CD14-positive monocyte (primary cell): ENCODE results near the gene ITPR3. TPM values are rescaled to one million over a fixed set of nuclear protein-coding genes. Genes with fewer than 3 reads are reported as not detected.
A peak's percentile ranks its signal among the peaks of the same experiment; 100 is the strongest.

Experiments used
- DNase-seq, 3 donors: peaks; one replicate each; pipeline ENCODE4 v3.0.0-alpha.2; 2011 to 2022
- H2AFZ ChIP-seq: 2 replicates; pipeline ENCODE4 v1.6.0; 2012; ENCODE audit warnings: mild to moderate bottlenecking, low read depth, low read length, inconsistent platforms; ENCODE audit not compliant: insufficient read depth, poor library complexity, severe bottlenecking
- H3K27ac ChIP-seq, 2 donors: 1 replicate in 1 of 2; 2 replicates in 1 of 2; pipeline ENCODE4 v1.5.1; 2012 to 2013; ENCODE audit warnings: low read length in 2 of 2, control low read depth in 1 of 2, inconsistent platforms in 1 of 2, low read depth in 1 of 2, mild to moderate bottlenecking in 1 of 2
- H3K27me3 ChIP-seq, 2 donors: one replicate each; pipeline versions ENCODE4 v1.6.0 to v1.6.1; 2011 to 2013; ENCODE audit warnings: low read length in 2 of 2; ENCODE audit not compliant: control insufficient read depth in 2 of 2, insufficient read depth in 2 of 2
- H3K36me3 ChIP-seq, 2 donors: replicated peaks in 1 of 2; 1 replicate in 1 of 2; 2 replicates in 1 of 2; pipeline versions ENCODE4 v1.5.1 to v1.6.1; 2012 to 2013; ENCODE audit warnings: low read length in 2 of 2, control low read depth in 1 of 2, inconsistent platforms in 1 of 2, mild to moderate bottlenecking in 1 of 2; ENCODE audit not compliant: insufficient read depth in 2 of 2, control insufficient read depth in 1 of 2
- H3K4me1 ChIP-seq, 2 donors: 1 replicate in 1 of 2; 2 replicates in 1 of 2; pipeline versions ENCODE4 v1.5.1 to v1.6.1; 2012 to 2013; ENCODE audit warnings: low read length in 2 of 2, control low read depth in 1 of 2, inconsistent platforms in 1 of 2, mild to moderate bottlenecking in 1 of 2, moderate library complexity in 1 of 2; ENCODE audit not compliant: insufficient read depth in 2 of 2, control insufficient read depth in 1 of 2
- H3K4me2 ChIP-seq: replicated peaks from 2 replicates; pipeline ENCODE3; 2012; ENCODE audit warnings: low read length, moderate library complexity, mild to moderate bottlenecking; ENCODE audit not compliant: poor library complexity, severe bottlenecking; ENCODE audit errors: extremely low read depth
- H3K4me3 ChIP-seq, 3 experiments: fragments of 200-600 bp in 1 of 3; sonication (generic) in 1 of 3; replicated peaks in 1 of 3; 1 replicate in 2 of 3; 2 replicates in 1 of 3; pipeline ENCODE4 v1.5.1; 2011 to 2013; ENCODE audit warnings: low read length in 3 of 3, mild to moderate bottlenecking in 3 of 3, control low read depth in 2 of 3, low read depth in 2 of 3, inconsistent platforms in 1 of 3, moderate library complexity in 1 of 3
- H3K79me2 ChIP-seq: 2 replicates; pipeline ENCODE4 v1.6.0; 2012; ENCODE audit warnings: mild to moderate bottlenecking, control low read depth, inconsistent platforms, low read length, moderate library complexity; ENCODE audit not compliant: insufficient read depth
- H3K9ac ChIP-seq: 2 replicates; pipeline ENCODE4 v1.6.0; 2017; ENCODE audit warnings: low read length, mild to moderate bottlenecking; ENCODE audit not compliant: insufficient read depth, poor library complexity, severe bottlenecking
- H3K9me3 ChIP-seq, 2 donors: replicated peaks in 1 of 2; 1 replicate in 1 of 2; 2 replicates in 1 of 2; pipeline versions ENCODE4 v1.5.1 to v1.6.1; 2012 to 2013; ENCODE audit warnings: low read length in 2 of 2, control low read depth in 1 of 2; ENCODE audit not compliant: control insufficient read depth in 1 of 2, insufficient read depth in 1 of 2
- H4K20me1 ChIP-seq: 2 replicates; pipeline ENCODE4 v1.6.0; 2012; ENCODE audit warnings: mild to moderate bottlenecking, low read length, control low read depth, moderate library complexity; ENCODE audit not compliant: insufficient read depth
- H3K27ac Mint-ChIP-seq, 7 donors: one replicate each; pipeline ENCODE4 v1.8.0; 2020; ENCODE audit warnings: mild to moderate bottlenecking in 7 of 7, mixed read lengths in 7 of 7, moderate library complexity in 6 of 7, inconsistent platforms in 2 of 7
- H3K27me3 Mint-ChIP-seq, 3 donors: one replicate each; pipeline ENCODE4 v1.8.0; 2021 to 2022; ENCODE audit warnings: low read depth in 3 of 3, mild to moderate bottlenecking in 3 of 3, mixed read lengths in 3 of 3, moderate library complexity in 3 of 3, inconsistent platforms in 1 of 3
- H3K36me3 Mint-ChIP-seq, 2 donors: one replicate each; pipeline ENCODE4 v1.8.0; 2020; ENCODE audit warnings: mixed read lengths in 2 of 2, inconsistent platforms in 1 of 2, mild to moderate bottlenecking in 1 of 2
- H3K4me1 Mint-ChIP-seq: one replicate; pipeline ENCODE4 v1.8.0; 2020; ENCODE audit warnings: mild to moderate bottlenecking, mixed read lengths
- H3K4me3 Mint-ChIP-seq, 2 donors: one replicate each; pipeline ENCODE4 v1.8.0; 2020; ENCODE audit warnings: mild to moderate bottlenecking in 2 of 2, mixed read lengths in 2 of 2, moderate library complexity in 1 of 2
- H3K9me3 Mint-ChIP-seq, 7 donors: one replicate each; pipeline ENCODE4 v1.8.0; 2020 to 2022; ENCODE audit warnings: mixed read lengths in 7 of 7, mild to moderate bottlenecking in 6 of 7, moderate library complexity in 6 of 7, inconsistent platforms in 2 of 7
- WGBS: methylation state at CpG from one replicate; pipeline ENCODE4 v1.1.5; 2013; ENCODE audit warnings: missing lambda C conversion rate; ENCODE audit not compliant: insufficient coverage; 5-methylcytosine and 5-hydroxymethylcytosine counted together
- intact Hi-C, 2 donors: fragments of 100-400 bp; cut with micrococcal nuclease; formaldehyde crosslinking; loops; one replicate each; pipeline versions ENCODE4 v1.15.0 to v1.15.1; 2023
- polyA minus RNA-seq: library from RNA; depleted of rRNA, polyadenylated mRNA; stranded (reverse); fragments of >200 nt; gene quantifications from 2 replicates; pipeline ENCODE4 v1.2.3, GENCODE V29; 2012
- polyA plus RNA-seq, 3 donors: library from polyadenylated mRNA; depleted of rRNA in 1 of 3; unstranded in 2 of 3; stranded (reverse) in 1 of 3; fragments of 300-500 nt in 2 of 3; fragments of >200 nt in 1 of 3; fragmentation: Illumina TruSeq in 2 of 3; gene quantifications; 1 replicate in 2 of 3; 2 replicates in 1 of 3; pipeline ENCODE4 v1.2.3, GENCODE V29; 2012 to 2021
- total RNA-seq, 12 experiments: library from RNA in 1 of 12; stranded (reverse) in 1 of 12; fragments of 120-200 nt in 1 of 12; gene quantifications; one replicate each; pipeline ENCODE4 v1.2.4 and lab custom pipeline; 2013 to 2026; ENCODE audit warnings: mixed read lengths in 6 of 12, inconsistent platforms in 1 of 12
- TF ChIP-seq, protein P1 (sequence below): fragments of 200-600 bp; IDR thresholded peaks from one replicate; pipeline ENCODE4 v1.8.0; 2022; ENCODE audit warnings: antibody characterized with exemption, mild to moderate bottlenecking

The ITPR3 gene
- 0.62 TPM for total RNA-seq (2013)
- 1 to 10 TPM in 1 of 3 donors, not detected in 2; 1.8 TPM for polyA plus RNA-seq
- 0.80 and 0.97 TPM in 2 replicates for polyA minus RNA-seq
- total RNA-seq (lab: John Stamatoyannopoulos, UW): 3.1 to 35.9 (median 3.6) reads per million in 11 experiments

DNA sequence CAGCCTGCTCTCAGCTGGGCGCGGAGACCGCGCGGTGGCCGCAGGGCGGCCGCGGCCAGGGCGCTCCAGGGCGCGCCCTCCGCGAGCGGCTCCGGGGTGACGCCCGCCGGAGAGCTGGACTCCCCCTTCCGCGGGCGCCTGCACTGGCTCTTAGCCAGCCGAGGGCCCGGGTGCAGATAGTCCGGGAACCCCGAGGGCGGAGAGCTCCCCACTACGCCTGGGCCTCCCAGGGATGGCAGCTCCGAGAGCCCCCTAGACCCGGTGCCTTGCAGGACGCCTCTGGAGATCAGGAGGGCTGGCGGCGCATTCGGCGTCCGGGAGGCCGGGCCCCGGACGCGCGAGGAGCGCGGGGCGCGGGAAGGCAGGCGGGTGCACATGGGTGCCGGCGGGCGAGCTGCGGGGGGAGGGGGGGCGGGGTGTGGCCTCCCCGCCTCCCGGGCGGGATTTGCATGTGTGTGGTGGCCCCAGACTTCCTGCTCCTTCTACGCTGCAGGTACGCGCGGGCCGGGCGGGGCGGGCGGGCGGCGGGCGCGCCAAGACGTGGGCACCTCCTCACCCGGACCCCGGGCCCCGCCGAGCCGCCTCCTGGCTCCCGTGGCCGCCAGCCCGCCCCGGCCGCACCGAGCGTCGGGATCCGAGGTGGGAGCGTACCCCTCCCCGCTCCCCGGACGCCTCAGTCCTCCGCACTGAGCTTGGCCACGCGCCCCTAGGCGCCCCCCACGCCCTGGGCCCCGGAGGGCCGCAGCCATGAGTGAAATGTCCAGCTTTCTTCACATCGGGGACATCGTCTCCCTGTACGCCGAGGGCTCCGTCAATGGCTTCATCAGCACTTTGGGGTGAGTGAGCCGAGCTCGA is at the start of gene ITPR3:
ITPR3 (plus strand) TSS at position 467 of the 855 bp plus-strand sequence; CDS start at position 748, 281 bp downstream.
- H3K9me3 Mint-ChIP-seq: peaks cover 0 to 4% (median 2%) of the 10 kb centered on the region in 7 donors
- peaks cover 19 to 47% (median 19%) of the 10 kb centered on the region in 3 donors for H3K27me3 Mint-ChIP-seq
- peak within 1 kb of the TSS; percentile 99 for H3K4me3 Mint-ChIP-seq
- peak within 1 kb of the TSS in 6 of 7 donors; percentile 59 to 88 (median 80) for H3K27ac Mint-ChIP-seq
- H3K4me1 Mint-ChIP-seq: peaks cover 41% of the 10 kb centered on the region
- H3K27ac ChIP-seq: peak within 1 kb of the TSS in 1 of 2 donors; percentile 55
- no peaks in the 10 kb centered on the region for H4K20me1 ChIP-seq
- H3K9me3 ChIP-seq: no peaks in the 10 kb centered on the region
- peak in 2 of 3 donors; percentile 17 to 24 for DNase-seq
- H3K79me2 ChIP-seq: no peaks in the 10 kb centered on the region
- peak within 1 kb of the TSS; percentile 93 for H2AFZ ChIP-seq
- H3K9ac ChIP-seq: peak within 1 kb of the TSS; percentile 72
- H3K36me3 Mint-ChIP-seq: peaks cover 2 to 7% of the 10 kb centered on the region in 2 donors
- no peaks in the 10 kb centered on the region for H3K36me3 ChIP-seq
- under 1% methylated on average over 95 of the region's 99 CpGs for WGBS
- peak within 1 kb of the TSS; percentile 62 to 96 (median 67) for H3K4me3 ChIP-seq
- TF ChIP-seq, protein P1, sequence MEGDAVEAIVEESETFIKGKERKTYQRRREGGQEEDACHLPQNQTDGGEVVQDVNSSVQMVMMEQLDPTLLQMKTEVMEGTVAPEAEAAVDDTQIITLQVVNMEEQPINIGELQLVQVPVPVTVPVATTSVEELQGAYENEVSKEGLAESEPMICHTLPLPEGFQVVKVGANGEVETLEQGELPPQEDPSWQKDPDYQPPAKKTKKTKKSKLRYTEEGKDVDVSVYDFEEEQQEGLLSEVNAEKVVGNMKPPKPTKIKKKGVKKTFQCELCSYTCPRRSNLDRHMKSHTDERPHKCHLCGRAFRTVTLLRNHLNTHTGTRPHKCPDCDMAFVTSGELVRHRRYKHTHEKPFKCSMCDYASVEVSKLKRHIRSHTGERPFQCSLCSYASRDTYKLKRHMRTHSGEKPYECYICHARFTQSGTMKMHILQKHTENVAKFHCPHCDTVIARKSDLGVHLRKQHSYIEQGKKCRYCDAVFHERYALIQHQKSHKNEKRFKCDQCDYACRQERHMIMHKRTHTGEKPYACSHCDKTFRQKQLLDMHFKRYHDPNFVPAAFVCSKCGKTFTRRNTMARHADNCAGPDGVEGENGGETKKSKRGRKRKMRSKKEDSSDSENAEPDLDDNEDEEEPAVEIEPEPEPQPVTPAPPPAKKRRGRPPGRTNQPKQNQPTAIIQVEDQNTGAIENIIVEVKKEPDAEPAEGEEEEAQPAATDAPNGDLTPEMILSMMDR: no peak
- intact Hi-C loops: no loop called here
- H3K27me3 ChIP-seq: peaks cover 3 to 31% of the 10 kb centered on the region in 2 donors
- H3K4me2 ChIP-seq: peak within 1 kb of the TSS; percentile 99
- peaks cover 14 to 32% of the 10 kb centered on the region in 2 donors for H3K4me1 ChIP-seq

DNA sequence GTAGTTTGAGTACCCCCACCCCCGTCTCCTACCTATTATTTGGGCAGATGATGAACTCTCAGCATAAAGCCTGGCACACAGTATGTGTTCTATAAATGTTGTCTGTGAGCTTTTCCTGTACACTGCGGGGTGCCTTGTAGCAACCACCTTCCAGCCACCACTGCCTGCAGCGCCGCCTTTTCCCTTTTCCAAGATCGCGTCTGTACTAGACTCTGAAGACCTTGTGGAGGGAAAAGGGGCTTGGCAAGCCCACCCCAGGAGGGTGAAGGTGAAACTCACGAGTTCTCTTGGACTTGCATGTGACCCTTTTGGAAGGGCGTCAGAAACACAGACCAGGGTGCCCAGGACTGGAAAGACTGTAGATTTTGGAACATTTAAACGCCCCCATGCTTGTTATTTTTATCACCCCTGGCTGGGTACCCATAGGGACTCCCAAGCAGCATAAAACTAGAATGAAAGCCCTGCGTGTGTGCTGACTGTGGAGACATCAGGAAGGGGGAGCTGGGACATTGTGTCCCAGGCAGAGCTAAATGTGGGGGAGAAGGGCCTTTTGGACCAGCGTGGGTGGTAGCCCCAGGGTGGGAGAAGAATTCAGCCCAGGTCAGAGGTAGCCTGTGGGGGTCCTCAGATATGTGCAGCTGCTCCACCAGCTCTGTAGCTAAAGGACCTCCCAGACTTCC is 49.3 kb upstream of the ITPR3 start:
- H3K4me1 Mint-ChIP-seq: peaks cover 24% of the 10 kb centered on the region
- H3K4me2 ChIP-seq: peak overlapping the region; percentile 94
- H3K36me3 Mint-ChIP-seq: peaks cover 42 to 52% of the 10 kb centered on the region in 2 donors
- peak overlapping the region; percentile 85 for H2AFZ ChIP-seq
- no peaks in the 10 kb centered on the region for H3K27me3 Mint-ChIP-seq
- peak overlapping the region; percentile 59 for H3K9ac ChIP-seq
- H3K4me3 Mint-ChIP-seq: peak overlapping the region; percentile 95
- H3K27ac Mint-ChIP-seq: peak overlapping the region; percentile 92 to 99 (median 96)
- H3K27me3 ChIP-seq: no peaks in the 10 kb centered on the region
- TF ChIP-seq, protein P1: no peak
- DNase-seq: no peak
- peaks cover 9% of the 10 kb centered on the region for H3K79me2 ChIP-seq
- peak overlapping the region; percentile 58 to 87 (median 66) for H3K4me3 ChIP-seq
- peak overlapping the region; percentile 78 to 79 for H3K27ac ChIP-seq
- peaks cover 17 to 24% of the 10 kb centered on the region in 2 donors for H3K4me1 ChIP-seq
- intact Hi-C loops: no loop called here
- 69% methylated on average over 4 of the region's 11 CpGs for WGBS
- H3K9me3 Mint-ChIP-seq: no peaks in the 10 kb centered on the region
- no peaks in the 10 kb centered on the region for H3K9me3 ChIP-seq
- no peaks in the 10 kb centered on the region for H4K20me1 ChIP-seq
- peaks cover 26 to 34% of the 10 kb centered on the region in 2 donors for H3K36me3 ChIP-seq
